ENCODE data around the gene PFDN2.
A peak's percentile ranks its signal among the peaks of the same experiment; 100 is the strongest.

Gene PFDN2

GRCh38 chr1:161159087-161159912 lies 41.5 kb upstream of the PFDN2 start, which contains the start of gene USP21:
Gene USP21, plus strand, starts transcription at chr1:161159500. Its CDS starts 1,141 bp downstream, at chr1:161160641.
- DNase-seq (ENCODE audit: insufficient read length) (peak; percentile 98), FAIRE-seq (peak; percentile 87)
- TF ChIP-seq POLR2AphosphoS5 (IDR thresholded peaks at IDR 0.05; ENCODE audit: low read depth, low read length), result peak; percentile 46; the same call in 1 of the 2 replicates
- peak; percentile 76; the same call in 1 of the 2 replicates for TF ChIP-seq POLR2A (IDR thresholded peaks at IDR 0.05; ENCODE audit: low read depth, low read length)
- TF ChIP-seq TAF1 (IDR thresholded peaks at IDR 0.05; ENCODE audit: borderline replicate concordance, low read depth, low read length), result peak; percentile 95

- no peak for DNase-seq (ENCODE audit: insufficient read length)
- TF ChIP-seq POLR2A (IDR thresholded peaks at IDR 0.05; ENCODE audit: low read depth, low read length) (no peak), POLR2AphosphoS5 (IDR thresholded peaks at IDR 0.05; ENCODE audit: low read depth, low read length) (no peak)
- no peak for FAIRE-seq
Measured at GRCh38 chr1:161158316-161159010, 40.6 kb upstream of the PFDN2 start.

GRCh38 chr1:161157867-161158266 lies 40.0 kb upstream of the PFDN2 start:
- no peak for DNase-seq (ENCODE audit: insufficient read length)
- FAIRE-seq, result no peak
- TF ChIP-seq POLR2A (IDR thresholded peaks at IDR 0.05; ENCODE audit: low read depth, low read length) (no peak), POLR2AphosphoS5 (IDR thresholded peaks at IDR 0.05; ENCODE audit: low read depth, low read length) (no peak), TAF1 (IDR thresholded peaks at IDR 0.05; ENCODE audit: borderline replicate concordance, low read depth, low read length) (no peak)

GRCh38 chr1:161153682-161154337 lies 36.0 kb upstream of the PFDN2 start, which contains the start of gene UFC1:
Gene UFC1, plus strand, starts transcription at chr1:161153978. Its CDS starts 20 bp downstream, at chr1:161153998.
- peak; percentile 93 for FAIRE-seq
- DNase-seq (ENCODE audit: insufficient read length), result peak; percentile 84
- TF ChIP-seq TAF1 (IDR thresholded peaks at IDR 0.05; ENCODE audit: borderline replicate concordance, low read depth, low read length) (peak; percentile 82), POLR2A (IDR thresholded peaks at IDR 0.05; ENCODE audit: low read depth, low read length) (peak; percentile 95), POLR2AphosphoS5 (IDR thresholded peaks at IDR 0.05; ENCODE audit: low read depth, low read length) (peak; percentile 91)

GRCh38 chr1:161153176-161153575 lies 35.3 kb upstream of the PFDN2 start:
- no peak for TF ChIP-seq TAF1 (IDR thresholded peaks at IDR 0.05; ENCODE audit: borderline replicate concordance, low read depth, low read length)
- DNase-seq (ENCODE audit: insufficient read length) (no peak), FAIRE-seq (no peak)

- TF ChIP-seq POLR2A (IDR thresholded peaks at IDR 0.05; ENCODE audit: low read depth, low read length) (no peak), TAF1 (IDR thresholded peaks at IDR 0.05; ENCODE audit: borderline replicate concordance, low read depth, low read length) (no peak), POLR2AphosphoS5 (IDR thresholded peaks at IDR 0.05; ENCODE audit: low read depth, low read length) (no peak)
- no peak for DNase-seq (ENCODE audit: insufficient read length)
- FAIRE-seq, result no peak
Measured at GRCh38 chr1:161145832-161146231, 28.0 kb upstream of the PFDN2 start.

- TF ChIP-seq TAF1 (IDR thresholded peaks at IDR 0.05; ENCODE audit: borderline replicate concordance, low read depth, low read length) (no peak), POLR2A (IDR thresholded peaks at IDR 0.05; ENCODE audit: low read depth, low read length) (no peak), POLR2AphosphoS5 (IDR thresholded peaks at IDR 0.05; ENCODE audit: low read depth, low read length) (no peak)
- no peak for FAIRE-seq
- DNase-seq (ENCODE audit: insufficient read length), result no peak
Measured at GRCh38 chr1:161140755-161141400, 23.0 kb upstream of the PFDN2 start.

GRCh38 chr1:161139766-161140165 lies 21.9 kb upstream of the PFDN2 start:
- FAIRE-seq, result no peak
- no peak for TF ChIP-seq POLR2A (IDR thresholded peaks at IDR 0.05; ENCODE audit: low read depth, low read length)
- no peak for TF ChIP-seq POLR2AphosphoS5 (IDR thresholded peaks at IDR 0.05; ENCODE audit: low read depth, low read length)
- no peak for TF ChIP-seq TAF1 (IDR thresholded peaks at IDR 0.05; ENCODE audit: borderline replicate concordance, low read depth, low read length)
- DNase-seq (ENCODE audit: insufficient read length), result no peak

- DNase-seq (ENCODE audit: insufficient read length) (no peak), FAIRE-seq (no peak)
- TF ChIP-seq POLR2A (IDR thresholded peaks at IDR 0.05; ENCODE audit: low read depth, low read length), result no peak
- no peak for TF ChIP-seq TAF1 (IDR thresholded peaks at IDR 0.05; ENCODE audit: borderline replicate concordance, low read depth, low read length)
- TF ChIP-seq POLR2AphosphoS5 (IDR thresholded peaks at IDR 0.05; ENCODE audit: low read depth, low read length), result no peak
Measured at GRCh38 chr1:161138431-161138830, 20.6 kb upstream of the PFDN2 start.

- DNase-seq (ENCODE audit: insufficient read length) (no peak), FAIRE-seq (no peak)
- no peak for TF ChIP-seq POLR2A (IDR thresholded peaks at IDR 0.05; ENCODE audit: low read depth, low read length)
- no peak for TF ChIP-seq TAF1 (IDR thresholded peaks at IDR 0.05; ENCODE audit: borderline replicate concordance, low read depth, low read length)
- TF ChIP-seq POLR2AphosphoS5 (IDR thresholded peaks at IDR 0.05; ENCODE audit: low read depth, low read length), result no peak
Measured at GRCh38 chr1:161137881-161138280, 20.0 kb upstream of the PFDN2 start.

GRCh38 chr1:161133220-161133740 lies 15.4 kb upstream of the PFDN2 start:
- DNase-seq (ENCODE audit: insufficient read length), result no peak
- TF ChIP-seq POLR2A (IDR thresholded peaks at IDR 0.05; ENCODE audit: low read depth, low read length) (no peak), TAF1 (IDR thresholded peaks at IDR 0.05; ENCODE audit: borderline replicate concordance, low read depth, low read length) (no peak), POLR2AphosphoS5 (IDR thresholded peaks at IDR 0.05; ENCODE audit: low read depth, low read length) (no peak)
- FAIRE-seq, result no peak
